Ovary (tissue), 10 donors: Measurements from ENCODE around the gene TRABD. TPM values are rescaled to one million over a fixed set of nuclear protein-coding genes. Genes with fewer than 3 reads are reported as not detected.
"Not testable (repeated sequence)": the region's sequence is repeated elsewhere in the genome, so short reads cannot be mapped to it uniquely, and the experiment has no call there.

Experiments
- DNase-seq, 5 donors: peaks; one replicate each; pipeline ENCODE4 v3.0.0-alpha.2; 2019 to 2020
- H3K27ac ChIP-seq, 2 donors: fragments of 200-600 bp; one replicate each; pipeline versions ENCODE4 v1.5.1 to v1.8.0; 2019 to 2022
- H3K27me3 ChIP-seq: fragments of 200-600 bp; one replicate; pipeline ENCODE4 v1.8.0; 2022
- H3K36me3 ChIP-seq: fragments of 200-600 bp; sonication (generic); one replicate; pipeline ENCODE4 v1.5.1; 2019
- H3K4me1 ChIP-seq: one replicate; pipeline ENCODE4 v1.8.1; 2013; ENCODE audit warnings: mild to moderate bottlenecking, moderate library complexity; ENCODE audit not compliant: insufficient read depth
- H3K4me3 ChIP-seq: fragments of 200-600 bp; sonication (generic); one replicate; pipeline ENCODE4 v1.5.1; 2017
- H3K9me3 ChIP-seq, 2 donors: fragments of 200-600 bp in 1 of 2; sonication (generic) in 1 of 2; one replicate each; pipeline versions ENCODE4 v1.5.1 to v1.8.1; 2013 to 2019; ENCODE audit warnings: mild to moderate bottlenecking in 1 of 2, moderate library complexity in 1 of 2
- CTCF ChIP-seq, 3 donors: fragments of 450-650 bp in 2 of 3; fragments of 200-600 bp in 1 of 3; IDR thresholded peaks; one replicate each; pipeline versions ENCODE4 v1.5.1 to v1.8.0; 2016 to 2022; ENCODE audit warnings: antibody characterized with exemption in 3 of 3, mild to moderate bottlenecking in 1 of 3
- EP300 ChIP-seq: sonication (generic); formaldehyde crosslinking; IDR thresholded peaks from one replicate; pipeline ENCODE4 v1.6.1; 2017; ENCODE audit warnings: antibody characterized with exemption
- POLR2A ChIP-seq: fragments of 450-650 bp; IDR thresholded peaks from one replicate; pipeline ENCODE4 v1.6.1; 2017; ENCODE audit warnings: antibody characterized with exemption, mild to moderate bottlenecking, moderate library complexity
- WGBS, 3 donors: extraction: QIAGEN DNeasy Blood & Tissue Kit in 1 of 3; methylation state at CpG; one replicate each; pipeline versions ENCODE4 v1.1.5 to v1.1.7; 2013 to 2017; 5-methylcytosine and 5-hydroxymethylcytosine counted together
- intact Hi-C, 4 donors: fragments of 100-400 bp; cut with DNase I; formaldehyde crosslinking; loops; one replicate each; pipeline versions ENCODE4 v1.11.0 to v1.15.1; 2022 to 2023
- long read RNA-seq, 3 donors: library from polyadenylated mRNA in 2 of 3; unstranded in 2 of 3; transcript quantifications; one replicate each; pipeline ENCODE4 v2.0.0 and lab custom pipeline, GENCODE V29; 2021 to 2026
- polyA plus RNA-seq, 2 donors: library from polyadenylated mRNA; stranded (reverse); fragments of 200-250 nt in 1 of 2; fragments of 350-450 nt in 1 of 2; fragmentation: Illumina TruSeq in 1 of 2; extraction: RNeasy Lipid Tissue Mini Kit (QIAGEN cat#74804) in 1 of 2; gene quantifications; one replicate each; pipeline ENCODE4 v1.2.3, GENCODE V29; 2013 to 2014
- total RNA-seq, 7 donors: library from RNA; depleted of rRNA in 2 of 7; stranded (reverse); fragments of >200 nt in 2 of 7; fragmentation: NEBNext Ultra II Directional in 3 of 7; extraction: Animal tissue kit (Norgen Biotek cat#: 25700) in 3 of 7; gene quantifications; one replicate each; pipeline versions ENCODE4 v1.1.0 to v1.2.4, GENCODE V29; 2016 to 2023
- donor health status: DM: no; HTN: no; CAD: no; lungs with moderate emphysema.
- donor health status: DM: no; HTN: no; CAD: no.
- donor health status: Bipolar disorder and iron deficiency.
- donor health status: DM: yes; HTN: yes; CAD: no.
- donor health status: DM: no; HTN: no; CAD: no.
- donor health status: DM: yes; HTN: yes; CAD: no.

TRABD gene
- total RNA-seq, result 10 to 100 TPM; 23.5 to 35.2 (median 27.2) TPM
- 10 to 100 TPM in 1 of 2 donors, under 1 TPM in 1; 0.58 to 25.9 TPM for polyA plus RNA-seq
- long read RNA-seq, donor 1, transcript TRABD-205 (9 exons, 2,404 nt), result minor isoform, 17 of 225 reads
- long read RNA-seq, donor 1, transcript TRABD-202 (10 exons, 2,272 nt), result major isoform, 63 of 225 reads
- long read RNA-seq, donor 1, transcript TRABD-201 (10 exons, 2,329 nt), result minor isoform, 29 of 225 reads
- long read RNA-seq, donor 1, partial matches to known transcripts, result 17 of 225 reads
- long read RNA-seq, donor 1, other reads (novel, unspliced or antisense), result 95 of 225 reads
- long read RNA-seq, donor 2, partial matches to known transcripts, result 0 of 4 reads
- long read RNA-seq, donor 2, other reads (novel, unspliced or antisense), result 0 of 4 reads
- long read RNA-seq, donor 3, transcript TRABD-202 (10 exons, 2,272 nt), result major isoform, 19 of 90 reads
- long read RNA-seq, donor 3, transcript TRABD-206 (2 exons, 1,661 nt), result minor isoform, 8 of 90 reads
- long read RNA-seq, donor 3, transcript TRABD-201 (10 exons, 2,329 nt), result minor isoform, 10 of 90 reads
- long read RNA-seq, donor 3, partial matches to known transcripts, result 6 of 90 reads
- long read RNA-seq, donor 3, other reads (novel, unspliced or antisense), result 44 of 90 reads

- Histone ChIP-seq H3K4me3 (peak within 1 kb of the TSS; percentile 64), H3K9me3 (no peaks in the 10 kb centered on the region), H3K27ac (peak within 1 kb of the TSS; percentile 72 to 83), H3K36me3 (no peaks in the 10 kb centered on the region), H3K4me1 (peaks cover 15% of the 10 kb centered on the region), H3K27me3 (no peaks in the 10 kb centered on the region)
- DNase-seq, result peak; percentile 88 to 93 (median 90)
- TF ChIP-seq CTCF (IDR thresholded peaks at IDR 0.05) (no peak), EP300 (no peak), POLR2A (no peak)
- WGBS, 3 donors, result 1 to 4% (median 1%) methylated on average over 14 to 90 of the region's 90 CpGs
- intact Hi-C loops, result no loop called here
These were observed at the start of gene TRABD for GRCh38 chr22:50185375-50186087. TRABD (plus strand) TSS chr22:50185913; CDS start chr22:50193061, 7,148 bp downstream.

- 58 to 72% (median 66%) methylated on average over 5 of the region's 5 CpGs for WGBS, 3 donors
- Histone ChIP-seq H3K9me3 (no peaks in the 10 kb centered on the region), H3K27me3 (no peaks in the 10 kb centered on the region), H3K36me3 (no peaks in the 10 kb centered on the region), H3K4me1 (peaks cover 2% of the 10 kb centered on the region), H3K27ac (no peak overlapping the region), H3K4me3 (no peak overlapping the region)
- intact Hi-C loops, result no loop called here
- TF ChIP-seq CTCF (IDR thresholded peaks at IDR 0.05) (no peak), EP300 (no peak), POLR2A (no peak)
- DNase-seq, result no peak
These were observed 49.1 kb upstream of the TRABD start for GRCh38 chr22:50136581-50137015.

- 95 to 96% (median 96%) methylated on average over 9 of the region's 9 CpGs for WGBS, 3 donors
- DNase-seq, H3K9me3 ChIP-seq, H3K4me3 ChIP-seq, H3K4me1 ChIP-seq, H3K27me3 ChIP-seq, H3K27ac ChIP-seq, intact Hi-C loops, H3K36me3 ChIP-seq: not testable (repeated sequence)
These were observed 48.4 kb upstream of the TRABD start for GRCh38 chr22:50137277-50137676.

- no peak for TF ChIP-seq CTCF (IDR thresholded peaks at IDR 0.05)
- TF ChIP-seq POLR2A, result no peak
- TF ChIP-seq EP300, result no peak
- no peaks in the 10 kb centered on the region for H3K9me3 ChIP-seq
- no peak overlapping the region for H3K4me3 ChIP-seq
- no peak for DNase-seq
- H3K4me1 ChIP-seq, result peaks cover 2% of the 10 kb centered on the region
- H3K27ac ChIP-seq, result no peak overlapping the region
- WGBS, 3 donors, result 93 to 95% (median 95%) methylated on average over 4 of the region's 4 CpGs
- H3K36me3 ChIP-seq, result no peaks in the 10 kb centered on the region
- intact Hi-C loops, result no loop called here
- H3K27me3 ChIP-seq, result no peaks in the 10 kb centered on the region
These were observed 47.7 kb upstream of the TRABD start for GRCh38 chr22:50138041-50138440.
